Measurements from ENCODE around the gene TAP2. TPM values are rescaled to one million over a fixed set of nuclear protein-coding genes. Genes with fewer than 3 reads are reported as not detected.

TAP2 gene
- total and polyA plus RNA-seq, 10 of the 15 experiments (the other 5 are each of a cell fraction or from before 2014, with no cell fraction given), result 5.3 to 77.2 (median 35.3) TPM

GRCh38 chr6:32852018-32852843, 13.7 kb upstream of the TAP2 start:
- DNase-seq (ENCODE audit: low read depth, low spot score) (no peak), ATAC-seq (peak; percentile 13), FAIRE-seq (peak; percentile 35)
- Histone ChIP-seq H3K4me2 (ENCODE audit: control insufficient read depth, insufficient read depth) (peak overlapping the region; percentile 96), H3K79me2 (ENCODE audit: control insufficient read depth, insufficient read depth, low read length) (peaks cover 94% of the 10 kb centered on the region), H4K20me1 (ENCODE audit: control insufficient read depth, insufficient read depth) (no peaks in the 10 kb centered on the region; the same call in 1 of the 2 replicates), H3K9me3 (replicated peaks; ENCODE audit: control insufficient read depth, insufficient read depth, low read length) (no peaks in the 10 kb centered on the region), H2AFZ (ENCODE audit: control insufficient read depth, low read depth, low read length) (no peak overlapping the region), H3K27ac (ENCODE audit: control insufficient read depth, insufficient read depth) (peak overlapping the region; percentile 100), H3K9ac (ENCODE audit: control insufficient read depth, insufficient read depth, low read length) (peak overlapping the region; percentile 99), H3K4me1 (ENCODE audit: control insufficient read depth, insufficient read depth, low read length) (peaks cover 40% of the 10 kb centered on the region), H3K4me3 (peak overlapping the region; percentile 88), H3K36me3 (ENCODE audit: control insufficient read depth in 2 of 2, insufficient read depth in 2 of 2, low read length in 1 of 2) (peaks cover 6 to 44% of the 10 kb centered on the region in 2 experiments), H3K27me3 (replicated peaks in 1 of 2; ENCODE audit: control insufficient read depth in 2 of 2, insufficient read depth in 2 of 2, low read length in 1 of 2) (no peaks in the 10 kb centered on the region)
- ChIA-PET SMC1A (ENCODE audit: uncharacterized antibody, unreplicated experiment) (interaction anchor here (1.5 to 5.9 kb wide), 4 partner anchors 7 to 413 kb away, joined by 3 to 131 read pairs (median 38); partner anchors contain the start of genes HLA-DRA, PSMB8 and TAP2), CTCF (interaction anchor here (1.0 to 8.0 kb wide), 6 partner anchors 10 to 119 kb away, joined by 3 to 299 read pairs (median 20); partner anchors contain the start of genes PSMB8 and TAP2), RAD21 (ENCODE audit: unreplicated experiment) (interaction anchor here (1.2 to 7.7 kb wide), 5 partner anchors 10 to 120 kb away, joined by 3 to 269 read pairs (median 16); partner anchors contain the start of genes PSMB8 and TAP2), POLR2A (interaction anchor here (0.9 to 8.1 kb wide), 14 partner anchors 9 to 158 kb away, joined by 3 to 357 read pairs (median 6); partner anchors contain the start of genes HLA-DMA, HLA-DMB, PSMB8 and TAP2)
- BruUV-seq (replicated peaks), result TSS peak; percentile 71
- in situ Hi-C loops (cut with MboI), result no loop called here
- under 1% methylated on average over 23 of the region's 23 CpGs for WGBS (ENCODE audit: insufficient coverage, insufficient replicate concordance, low lambda C conversion rate, missing lambda C conversion rate)
- intact Hi-C loops (cut with micrococcal nuclease; ENCODE audit: unreplicated experiment), result loop anchor here (10.0 kb wide), 1 partner anchor 247 kb away; no protein-coding TSS in a partner anchor
- TF ChIP-seq MEF2B (IDR thresholded peaks at IDR 0.05; ENCODE audit: partially characterized antibody, poor library complexity, severe bottlenecking) (no peak), MXI1 (IDR thresholded peaks at IDR 0.05; ENCODE audit: low read depth, low read length) (no peak; the same call in 1 of the 2 replicates), SMARCA5 (IDR thresholded peaks at IDR 0.05) (no peak), LARP7 (IDR thresholded peaks at IDR 0.05) (no peak), HDGF (IDR thresholded peaks at IDR 0.05) (0 out of 2 replicates have a peak, but pooled peaks have one; percentile 31), ATF3 (IDR thresholded peaks at IDR 0.05; ENCODE audit: borderline replicate concordance, extremely low read depth, low read depth, low read length) (0 out of 2 replicates have a peak, but pooled peaks have one; percentile 6), ZNF622 (IDR thresholded peaks at IDR 0.05) (no peak), USF2 (IDR thresholded peaks at IDR 0.05; ENCODE audit: borderline replicate concordance, low read depth, low read length) (no peak; the same call in 1 of the 2 replicates), SUPT20H (IDR thresholded peaks at IDR 0.05; ENCODE audit: borderline replicate concordance, control insufficient read depth, low read depth, low read length) (no peak), SRF (IDR thresholded peaks at IDR 0.05; ENCODE audit: low read depth in 2 of 2, low read length in 2 of 2) (no peak), MLLT1 (IDR thresholded peaks at IDR 0.05) (no peak), RAD51 (IDR thresholded peaks at IDR 0.05) (peak; percentile 73), USF1 (IDR thresholded peaks at IDR 0.05; ENCODE audit: borderline replicate concordance, extremely low read length, insufficient read depth, low read depth, low read length) (peak; percentile 46), TBL1XR1 (IDR thresholded peaks at IDR 0.05; ENCODE audit: low read depth, low read length) (no peak), NRF1 (conservative IDR thresholded peaks at IDR 0.05; ENCODE audit: low read depth, low read length) (no peak), WRNIP1 (IDR thresholded peaks at IDR 0.05; ENCODE audit: borderline replicate concordance, low read depth, low read length) (no peak), ELK1 (IDR thresholded peaks at IDR 0.05; ENCODE audit: low read depth, low read length) (0 out of 2 replicates have a peak, but pooled peaks have one; percentile 39)

Data from GM12878 (cell line).